ENCODE measurements around the gene DOCK10.

The DOCK10 gene

DNA sequence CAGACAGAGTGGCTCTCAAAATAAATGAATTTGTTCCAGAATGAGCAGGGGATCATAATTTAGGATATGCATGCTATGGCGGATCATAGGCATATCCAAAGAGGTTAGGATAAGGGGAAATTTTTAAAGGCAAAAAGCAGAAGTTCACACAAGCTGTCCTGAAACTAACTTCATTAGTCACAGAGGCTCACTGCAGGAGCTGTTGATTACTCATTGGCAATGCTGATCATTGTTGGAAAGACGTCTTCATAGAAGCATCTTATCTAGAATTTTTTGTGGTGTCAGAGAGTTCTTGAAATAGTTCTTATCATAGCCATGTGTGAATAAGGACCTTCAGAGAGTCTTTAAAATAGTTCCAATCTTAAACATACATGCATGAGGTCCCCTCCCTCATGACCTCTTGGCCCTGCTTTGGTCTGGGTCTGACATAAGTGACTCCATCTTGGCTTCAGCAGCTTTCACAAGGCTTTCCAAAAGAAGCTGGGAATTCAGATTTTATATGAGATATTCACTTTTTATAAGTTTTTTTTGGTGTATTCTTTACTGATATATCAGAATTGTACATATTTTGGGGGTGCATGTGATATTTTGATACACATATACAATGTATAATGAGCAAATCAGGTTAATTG, 318.6 kb downstream of the DOCK10 start:
- no peak overlapping the region for H3K4me2 ChIP-seq (ENCODE audit: insufficient read depth, low read length)
- H3K4me3 ChIP-seq (ENCODE audit: low read depth in 1 of 2, low read length in 2 of 2), result no peak overlapping the region

DNA sequence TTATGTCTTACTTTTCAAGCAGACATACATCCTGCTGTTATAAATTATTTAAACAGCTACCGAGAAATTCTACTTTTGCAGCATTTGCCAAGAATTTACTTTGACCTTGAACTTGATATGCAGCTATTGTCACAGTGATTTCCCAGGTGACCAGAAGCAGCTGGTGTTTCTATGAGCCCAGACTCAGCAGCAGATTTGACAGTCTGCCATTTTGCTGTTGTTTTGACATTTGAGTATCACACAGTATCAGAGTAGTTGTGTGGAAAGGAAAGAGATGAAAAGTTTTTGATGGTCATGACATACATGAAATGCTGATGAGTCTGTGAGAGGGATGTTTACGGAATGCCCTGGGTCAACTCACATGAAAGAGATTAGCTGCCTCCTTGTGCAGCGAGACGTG, 319.5 kb downstream of the DOCK10 start:
- Histone ChIP-seq H2AFZ (ENCODE audit: low read depth, low read length) (no peak overlapping the region), H4K20me1 (ENCODE audit: insufficient read depth, low read length) (no peaks in the 10 kb centered on the region), H3K36me3 (ENCODE audit: insufficient read depth, low read length) (no peaks in the 10 kb centered on the region), H3K4me3 (ENCODE audit: low read depth in 1 of 2, low read length in 2 of 2) (no peak overlapping the region), H3K9ac (ENCODE audit: low read depth, low read length) (no peak overlapping the region), H3K27me3 (ENCODE audit: insufficient read depth, low read length, poor library complexity) (no peaks in the 10 kb centered on the region), H3K4me1 (ENCODE audit: insufficient read depth, low read length) (no peaks in the 10 kb centered on the region), H3K27ac (ENCODE audit: low read length) (no peak overlapping the region), H3K4me2 (ENCODE audit: insufficient read depth, low read length) (no peak overlapping the region), H3K9me3 (ENCODE audit: insufficient read depth, low read length, severe bottlenecking) (no peaks in the 10 kb centered on the region), H3K79me2 (ENCODE audit: insufficient read depth, low read length) (no peaks in the 10 kb centered on the region)
- no peak for DNase-seq
- TF ChIP-seq, protein P1, sequence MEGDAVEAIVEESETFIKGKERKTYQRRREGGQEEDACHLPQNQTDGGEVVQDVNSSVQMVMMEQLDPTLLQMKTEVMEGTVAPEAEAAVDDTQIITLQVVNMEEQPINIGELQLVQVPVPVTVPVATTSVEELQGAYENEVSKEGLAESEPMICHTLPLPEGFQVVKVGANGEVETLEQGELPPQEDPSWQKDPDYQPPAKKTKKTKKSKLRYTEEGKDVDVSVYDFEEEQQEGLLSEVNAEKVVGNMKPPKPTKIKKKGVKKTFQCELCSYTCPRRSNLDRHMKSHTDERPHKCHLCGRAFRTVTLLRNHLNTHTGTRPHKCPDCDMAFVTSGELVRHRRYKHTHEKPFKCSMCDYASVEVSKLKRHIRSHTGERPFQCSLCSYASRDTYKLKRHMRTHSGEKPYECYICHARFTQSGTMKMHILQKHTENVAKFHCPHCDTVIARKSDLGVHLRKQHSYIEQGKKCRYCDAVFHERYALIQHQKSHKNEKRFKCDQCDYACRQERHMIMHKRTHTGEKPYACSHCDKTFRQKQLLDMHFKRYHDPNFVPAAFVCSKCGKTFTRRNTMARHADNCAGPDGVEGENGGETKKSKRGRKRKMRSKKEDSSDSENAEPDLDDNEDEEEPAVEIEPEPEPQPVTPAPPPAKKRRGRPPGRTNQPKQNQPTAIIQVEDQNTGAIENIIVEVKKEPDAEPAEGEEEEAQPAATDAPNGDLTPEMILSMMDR (IDR thresholded peaks at IDR 0.05; ENCODE audit: borderline replicate concordance, extremely low read depth, low read length, poor library complexity, severe bottlenecking), result no peak
- no peak for TF ChIP-seq EZH2 (IDR thresholded peaks at IDR 0.05; ENCODE audit: borderline replicate concordance, low read depth, low read length, severe bottlenecking)
- no peak for ATAC-seq (ENCODE audit: insufficient read depth, low read depth)

More for the DNA sequence above, 318.6 kb downstream of the DOCK10 start:
- H4K20me1 ChIP-seq (ENCODE audit: insufficient read depth, low read length), result no peaks in the 10 kb centered on the region
- TF ChIP-seq, protein P1 (IDR thresholded peaks at IDR 0.05; ENCODE audit: borderline replicate concordance, extremely low read depth, low read length, poor library complexity, severe bottlenecking), result no peak
- no peak for TF ChIP-seq EZH2 (IDR thresholded peaks at IDR 0.05; ENCODE audit: borderline replicate concordance, low read depth, low read length, severe bottlenecking)
- no peak overlapping the region for H3K27ac ChIP-seq (ENCODE audit: low read length)
- H3K9ac ChIP-seq (ENCODE audit: low read depth, low read length), result no peak overlapping the region
- ATAC-seq (ENCODE audit: insufficient read depth, low read depth), result no peak
- no peak for DNase-seq
- no peaks in the 10 kb centered on the region for H3K9me3 ChIP-seq (ENCODE audit: insufficient read depth, low read length, severe bottlenecking)
- no peaks in the 10 kb centered on the region for H3K36me3 ChIP-seq (ENCODE audit: insufficient read depth, low read length)
- no peaks in the 10 kb centered on the region for H3K27me3 ChIP-seq (ENCODE audit: insufficient read depth, low read length, poor library complexity)
- no peaks in the 10 kb centered on the region for H3K79me2 ChIP-seq (ENCODE audit: insufficient read depth, low read length)
- no peaks in the 10 kb centered on the region for H3K4me1 ChIP-seq (ENCODE audit: insufficient read depth, low read length)
- H2AFZ ChIP-seq (ENCODE audit: low read depth, low read length), result no peak overlapping the region

DNA sequence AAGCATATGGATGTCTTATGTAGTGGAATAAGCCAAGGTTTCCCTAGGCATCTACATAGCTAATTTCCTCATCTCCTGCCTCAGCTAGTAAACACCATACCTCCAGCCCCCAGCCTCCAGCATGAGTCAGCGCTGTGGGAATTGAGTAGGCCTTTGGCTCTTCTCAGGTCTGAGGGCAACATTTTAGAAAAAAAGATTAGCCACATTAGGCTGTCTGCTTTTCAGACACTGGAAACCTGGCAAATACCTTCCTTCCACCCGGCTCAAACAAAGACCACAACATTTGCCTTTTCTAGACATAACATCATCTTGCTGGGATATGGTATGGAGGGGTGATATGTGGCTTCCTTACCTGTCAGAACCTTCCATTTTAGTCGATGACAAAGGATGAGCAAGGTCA, 320.0 kb downstream of the DOCK10 start:
- TF ChIP-seq, protein P1 (IDR thresholded peaks at IDR 0.05; ENCODE audit: borderline replicate concordance, extremely low read depth, low read length, poor library complexity, severe bottlenecking), result no peak
- no peak for TF ChIP-seq EZH2 (IDR thresholded peaks at IDR 0.05; ENCODE audit: borderline replicate concordance, low read depth, low read length, severe bottlenecking)
- Histone ChIP-seq H3K36me3 (ENCODE audit: insufficient read depth, low read length) (no peaks in the 10 kb centered on the region), H3K9me3 (ENCODE audit: insufficient read depth, low read length, severe bottlenecking) (no peaks in the 10 kb centered on the region), H3K4me1 (ENCODE audit: insufficient read depth, low read length) (no peaks in the 10 kb centered on the region), H3K79me2 (ENCODE audit: insufficient read depth, low read length) (no peaks in the 10 kb centered on the region), H3K27ac (ENCODE audit: low read length) (no peak overlapping the region), H3K4me3 (ENCODE audit: low read depth in 1 of 2, low read length in 2 of 2) (no peak overlapping the region), H3K9ac (ENCODE audit: low read depth, low read length) (no peak overlapping the region), H4K20me1 (ENCODE audit: insufficient read depth, low read length) (no peaks in the 10 kb centered on the region), H2AFZ (ENCODE audit: low read depth, low read length) (no peak overlapping the region), H3K27me3 (ENCODE audit: insufficient read depth, low read length, poor library complexity) (no peaks in the 10 kb centered on the region), H3K4me2 (ENCODE audit: insufficient read depth, low read length) (no peak overlapping the region)
- DNase-seq, result no peak
- ATAC-seq (ENCODE audit: insufficient read depth, low read depth), result no peak

All from DND-41 (cell line).